H1 (cell line): Measurements from ENCODE around the gene COX5B. TPM values are rescaled to one million over a fixed set of nuclear protein-coding genes. Genes with fewer than 3 reads are reported as not detected.

Experiments
- CTCF ChIA-PET: fragments of 300-600 bp; sonication (Branson Sonifier 250); formaldehyde crosslinking; loops from one replicate; lab custom pipeline; 2021; ENCODE audit not compliant: partially characterized antibody; lab: Charles Lee
- POLR2A ChIA-PET: fragments of 300-600 bp; sonication (Branson Sonifier 250); formaldehyde crosslinking; loops from one replicate; lab custom pipeline; 2021; ENCODE audit warnings: inconsistent platforms; ENCODE audit not compliant: partially characterized antibody; lab: Charles Lee
- DNase-seq, 2 experiments: peaks; one replicate each; pipeline versions ENCODE4 v3.0.0 to v3.0.0-alpha.2; 2010 to 2022; ENCODE audit warnings: low spot score in 2 of 2, low read depth in 1 of 2, mixed read lengths in 1 of 2
- FAIRE-seq: peaks from 2 replicates; lab custom pipeline; 2011; peaks lifted over from hg19 to GRCh38; lab: Jason Lieb, UNC
- H2AFZ ChIP-seq: 2 replicates; pipeline ENCODE4 v1.8.1; 2012; ENCODE audit warnings: low read length, inconsistent platforms
- H2AK5ac ChIP-seq: 2 replicates; pipeline ENCODE4 v1.6.1; 2013; ENCODE audit warnings: low read depth, low read length
- H2BK120ac ChIP-seq: replicated peaks from 2 replicates; pipeline ENCODE3; 2013; ENCODE audit warnings: low read depth, low read length, inconsistent platforms
- H2BK12ac ChIP-seq: 2 replicates; pipeline ENCODE4 v1.6.1; 2013; ENCODE audit warnings: low read depth, low read length
- H2BK15ac ChIP-seq: 2 replicates; pipeline ENCODE4 v1.6.1; 2013; ENCODE audit warnings: low read length
- H2BK20ac ChIP-seq: 2 replicates; pipeline ENCODE4 v1.6.1; 2013; ENCODE audit warnings: low read length
- H2BK5ac ChIP-seq: 2 replicates; pipeline ENCODE4 v1.6.1; 2013; ENCODE audit warnings: low read depth, low read length
- H3K14ac ChIP-seq: 2 replicates; pipeline ENCODE4 v1.6.1; 2013; ENCODE audit warnings: inconsistent platforms; ENCODE audit not compliant: insufficient read length
- H3K18ac ChIP-seq: 2 replicates; pipeline ENCODE4 v1.6.1; 2013; ENCODE audit warnings: low read length; ENCODE audit errors: extremely low read depth
- H3K23ac ChIP-seq: 2 replicates; pipeline ENCODE4 v1.6.1; 2013; ENCODE audit warnings: inconsistent platforms; ENCODE audit not compliant: insufficient read length
- H3K23me2 ChIP-seq: 2 replicates; pipeline ENCODE4 v1.6.1; 2013; ENCODE audit warnings: low read depth, low read length
- H3K27ac ChIP-seq: 2 replicates; pipeline ENCODE4 v1.6.1; 2011; ENCODE audit warnings: low read depth, low read length, inconsistent platforms
- H3K27me3 ChIP-seq, 4 experiments: replicated peaks in 1 of 4; 1 replicate in 1 of 4; 2 replicates in 3 of 4; pipeline versions ENCODE4 v1.6.1 to v1.8.1; 2011 to 2013; ENCODE audit warnings: low read length in 3 of 4, mild to moderate bottlenecking in 3 of 4, inconsistent platforms in 2 of 4, mixed read lengths in 2 of 4, moderate library complexity in 1 of 4; ENCODE audit not compliant: control insufficient read depth in 3 of 4, insufficient read depth in 3 of 4; ENCODE audit errors: extremely low read depth in 1 of 4
- H3K36me3 ChIP-seq, 4 experiments: 2 replicates each; pipeline versions ENCODE4 v1.6.1 to v1.8.1; 2011 to 2013; ENCODE audit warnings: mild to moderate bottlenecking in 4 of 4, low read length in 3 of 4, moderate library complexity in 2 of 4, control low read depth in 1 of 4, inconsistent platforms in 1 of 4; ENCODE audit not compliant: insufficient read depth in 4 of 4, control insufficient read depth in 2 of 4
- H3K4ac ChIP-seq: replicated peaks from 2 replicates; pipeline ENCODE3; 2013; ENCODE audit warnings: low read length, low read depth, mixed read lengths, inconsistent platforms; ENCODE audit not compliant: insufficient read length
- H3K4me1 ChIP-seq, 4 experiments: replicated peaks in 1 of 4; 1 replicate in 1 of 4; 2 replicates in 3 of 4; pipeline versions ENCODE4 v1.6.1 to v1.8.1; 2011 to 2013; ENCODE audit warnings: low read length in 3 of 4, inconsistent platforms in 2 of 4, mixed read lengths in 1 of 4; ENCODE audit not compliant: insufficient read depth in 4 of 4, control insufficient read depth in 3 of 4
- H3K4me2 ChIP-seq, 2 experiments: 2 replicates each; pipeline versions ENCODE4 v1.6.1 to v1.8.1; 2011 to 2013; ENCODE audit warnings: low read depth in 2 of 2, low read length in 2 of 2, control low read depth in 1 of 2, inconsistent platforms in 1 of 2, mild to moderate bottlenecking in 1 of 2; ENCODE audit not compliant: insufficient read depth in 1 of 2
- H3K4me3 ChIP-seq, 4 experiments: fragments of 200-600, 300-600 bp in 1 of 4; sonication (generic), shearing (Covaris generic), sonication (Bioruptor Twin) in 1 of 4; 2 replicates each; pipeline versions ENCODE4 v1.5.1 to v1.8.1; 2011 to 2016; ENCODE audit warnings: low read length in 4 of 4, low read depth in 3 of 4, control low read depth in 2 of 4, inconsistent platforms in 2 of 4, mild to moderate bottlenecking in 2 of 4, mixed read lengths in 1 of 4, moderate library complexity in 1 of 4; ENCODE audit not compliant: insufficient read depth in 2 of 4; ENCODE audit errors: extremely low read depth in 1 of 4
- H3K56ac ChIP-seq: replicated peaks from 2 replicates; pipeline ENCODE3; 2013; ENCODE audit warnings: low read depth, mild to moderate bottlenecking, mixed read lengths, low read length, inconsistent platforms; ENCODE audit not compliant: insufficient read length
- H3K79me1 ChIP-seq: 2 replicates; pipeline ENCODE4 v1.6.1; 2013; ENCODE audit warnings: low read depth, low read length, control low read depth
- H3K79me2 ChIP-seq, 2 experiments: 2 replicates each; pipeline versions ENCODE4 v1.6.1 to v1.8.1; 2012 to 2013; ENCODE audit warnings: low read length in 2 of 2, mild to moderate bottlenecking in 2 of 2, inconsistent platforms in 1 of 2; ENCODE audit not compliant: insufficient read depth in 2 of 2, control insufficient read depth in 1 of 2
- H3K9ac ChIP-seq, 4 experiments: replicated peaks in 1 of 4; 1 replicate in 1 of 4; 2 replicates in 3 of 4; pipeline versions ENCODE4 v1.6.1 to v1.8.1; 2011 to 2013; ENCODE audit warnings: low read depth in 3 of 4, low read length in 3 of 4, control low read depth in 2 of 4, mild to moderate bottlenecking in 2 of 4, moderate library complexity in 2 of 4, inconsistent platforms in 1 of 4; ENCODE audit errors: extremely low read depth in 1 of 4
- H3K9me3 ChIP-seq, 2 experiments: 2 replicates each; pipeline versions ENCODE4 v1.6.1 to v1.8.1; 2012 to 2013; ENCODE audit warnings: mild to moderate bottlenecking in 2 of 2, moderate library complexity in 2 of 2, control low read depth in 1 of 2, inconsistent platforms in 1 of 2, low read depth in 1 of 2, low read length in 1 of 2, mixed read lengths in 1 of 2; ENCODE audit not compliant: insufficient read depth in 2 of 2
- H4K20me1 ChIP-seq, 2 experiments: replicated peaks in 1 of 2; 2 replicates each; pipeline versions ENCODE3 to v1.8.1; 2011 to 2013; ENCODE audit warnings: inconsistent platforms in 2 of 2, low read length in 2 of 2, mild to moderate bottlenecking in 1 of 2; ENCODE audit not compliant: insufficient read depth in 2 of 2, control insufficient read depth in 1 of 2
- H4K5ac ChIP-seq: 2 replicates; pipeline ENCODE4 v1.6.1; 2013; ENCODE audit warnings: low read length, low read depth, mixed read lengths, inconsistent platforms; ENCODE audit not compliant: insufficient read length
- H4K8ac ChIP-seq: 2 replicates; pipeline ENCODE4 v1.8.0; 2013; ENCODE audit warnings: mild to moderate bottlenecking, moderate library complexity, low read length, inconsistent platforms; ENCODE audit not compliant: insufficient read depth; ENCODE audit errors: extremely low read depth
- H4K91ac ChIP-seq: replicated peaks from 2 replicates; pipeline ENCODE3; 2013; ENCODE audit warnings: low read length, mixed read lengths, inconsistent platforms; ENCODE audit not compliant: insufficient read length
- ATF2 ChIP-seq: IDR thresholded peaks from 2 replicates; pipeline ENCODE4 v1.6.1; 2012; ENCODE audit warnings: low read length, inconsistent platforms
- CBX5 ChIP-seq: fragments of 300-800, 300-1000 bp; sonication (generic); IDR thresholded peaks from 2 replicates; pipeline ENCODE4 v1.7.1; 2016; ENCODE audit warnings: antibody characterized with exemption, low read length, low read depth
- CEBPB ChIP-seq: IDR thresholded peaks from 2 replicates; pipeline ENCODE4 v1.6.1; 2012; ENCODE audit warnings: low read depth, low read length
- CHD2 ChIP-seq: IDR thresholded peaks from 2 replicates; pipeline ENCODE4 v1.6.1; 2012; ENCODE audit warnings: low read length, improper control_type of control experiment
- CTBP2 ChIP-seq: IDR thresholded peaks from 2 replicates; pipeline ENCODE4 v1.7.0; 2011; ENCODE audit warnings: borderline replicate concordance, mild to moderate bottlenecking, moderate library complexity, mixed read lengths, low read length; ENCODE audit not compliant: insufficient read depth, insufficient read length
- CTCF ChIP-seq, 3 experiments: IDR thresholded peaks; 1 replicate in 2 of 3; 2 replicates in 1 of 3; pipeline versions ENCODE4 v1.5.1 to v1.6.1; 2011; ENCODE audit warnings: low read length in 3 of 3, mild to moderate bottlenecking in 3 of 3, inconsistent platforms in 2 of 3, low read depth in 1 of 3, moderate library complexity in 1 of 3; ENCODE audit not compliant: insufficient read depth in 1 of 3; ENCODE audit errors: control extremely low read depth in 1 of 3
- EP300 ChIP-seq, 2 experiments: IDR thresholded peaks; 1 replicate in 1 of 2; 2 replicates in 1 of 2; pipeline ENCODE4 v1.6.1; 2011 to 2012; ENCODE audit warnings: low read depth in 2 of 2, low read length in 2 of 2, mild to moderate bottlenecking in 2 of 2, borderline replicate concordance in 1 of 2, inconsistent platforms in 1 of 2, moderate library complexity in 1 of 2
- KDM1A ChIP-seq: fragments of 200-600, 300-600 bp; sonication (generic); IDR thresholded peaks from 2 replicates; pipeline ENCODE4 v1.7.1; 2016; ENCODE audit warnings: mild to moderate bottlenecking, low read length, borderline replicate concordance
- MAFK ChIP-seq: IDR thresholded peaks from 2 replicates; pipeline ENCODE4 v1.6.1; 2012; ENCODE audit warnings: low read depth, mild to moderate bottlenecking, improper control_type of control experiment, low read length
- SP4 ChIP-seq: IDR thresholded peaks from 2 replicates; pipeline ENCODE4 v1.6.1; 2012; ENCODE audit warnings: low read length, inconsistent platforms
- SUZ12 ChIP-seq: fragments of 200-600 bp; sonication (generic); IDR thresholded peaks from 2 replicates; pipeline ENCODE4 v1.6.1; 2012; ENCODE audit warnings: mild to moderate bottlenecking, inconsistent platforms, low read length, moderate library complexity, mixed read lengths
- polyA plus RNA-seq, 7 experiments: library from polyadenylated mRNA; depleted of rRNA in 3 of 7; stranded (reverse) in 5 of 7; unstranded in 2 of 7; fragments of >200 nt in 5 of 7; fragments of 200-250 nt in 2 of 7; gene quantifications; 1 replicate in 5 of 7; 2 replicates in 1 of 7; 4 replicates in 1 of 7; pipeline versions ENCODE4 v1.2.1 to v1.2.3, GENCODE V29; 2011 to 2013; ENCODE audit warnings: missing spikeins in 2 of 7, mixed read lengths in 2 of 7
- total RNA-seq: library from RNA; stranded (reverse); fragmentation: NEBNext Ultra II Directional; extraction: Animal tissue kit (Norgen Biotek cat#: 25700); gene quantifications from 2 replicates; pipeline ENCODE4 v1.2.1, GENCODE V29; 2021

The COX5B gene
- total and polyA plus RNA-seq, 2 of the 8 experiments (the other 6 are each of a cell fraction or from before 2014, with no cell fraction given): 233 to 468 TPM

GRCh38 chr2:97693476-97693875 lies 47.6 kb downstream of the COX5B start:
- ChIA-PET CTCF (no interaction called here), POLR2A (no interaction called here)
- Histone ChIP-seq H2BK20ac (no peak overlapping the region), H3K27me3 (no peaks in the 10 kb centered on the region), H2AK5ac (no peak overlapping the region), H3K23me2 (no peaks in the 10 kb centered on the region), H3K4me3 (no peak overlapping the region), H2AFZ (no peak overlapping the region), H2BK120ac (no peak overlapping the region), H4K91ac (no peak overlapping the region), H3K79me2 (no peaks in the 10 kb centered on the region), H3K9ac (no peak overlapping the region), H3K56ac (no peak overlapping the region), H2BK15ac (no peak overlapping the region), H3K4me1 (peaks cover 0 to 10% (median 4%) of the 10 kb centered on the region in 4 experiments; a peak in 4 of 7 replicates), H3K36me3 (no peaks in the 10 kb centered on the region), H4K5ac (no peak overlapping the region), H3K4ac (no peak overlapping the region), H4K8ac (no peak overlapping the region), H3K27ac (no peak overlapping the region), H3K79me1 (no peaks in the 10 kb centered on the region), H2BK5ac (no peak overlapping the region), H3K9me3 (no peaks in the 10 kb centered on the region), H3K18ac (no peak overlapping the region), H2BK12ac (no peak overlapping the region), H4K20me1 (no peaks in the 10 kb centered on the region), H3K4me2 (no peak overlapping the region), H3K14ac (no peak overlapping the region), H3K23ac (no peak overlapping the region)
- FAIRE-seq (no peak), DNase-seq (no peak)
- TF ChIP-seq CTBP2 (no peak), CHD2 (no peak), KDM1A (no peak), SUZ12 (no peak), SP4 (no peak), EP300 (IDR thresholded peaks at IDR 0.05; ENCODE audit: borderline replicate concordance in 1 of 2, low read depth in 2 of 2, low read length in 2 of 2) (no peak), CEBPB (no peak), ATF2 (no peak), CBX5 (no peak), CTCF (IDR thresholded peaks at IDR 0.05; ENCODE audit: control extremely low read depth in 1 of 3, insufficient read depth in 1 of 3, low read depth in 1 of 3, low read length in 3 of 3) (no peak), MAFK (no peak)
